ENCODE data around the gene NLRP11. TPM values are rescaled to one million over a fixed set of nuclear protein-coding genes. Genes with fewer than 3 reads are reported as not detected.
A peak's percentile ranks its signal among the peaks of the same experiment; 100 is the strongest.

Gene NLRP11
- total and polyA plus RNA-seq, 10 of the 15 experiments (the other 5 are each of a cell fraction or from before 2014, with no cell fraction given): 0.02 to 16.2 (median 0.09) TPM; not detected in 5

DNA sequence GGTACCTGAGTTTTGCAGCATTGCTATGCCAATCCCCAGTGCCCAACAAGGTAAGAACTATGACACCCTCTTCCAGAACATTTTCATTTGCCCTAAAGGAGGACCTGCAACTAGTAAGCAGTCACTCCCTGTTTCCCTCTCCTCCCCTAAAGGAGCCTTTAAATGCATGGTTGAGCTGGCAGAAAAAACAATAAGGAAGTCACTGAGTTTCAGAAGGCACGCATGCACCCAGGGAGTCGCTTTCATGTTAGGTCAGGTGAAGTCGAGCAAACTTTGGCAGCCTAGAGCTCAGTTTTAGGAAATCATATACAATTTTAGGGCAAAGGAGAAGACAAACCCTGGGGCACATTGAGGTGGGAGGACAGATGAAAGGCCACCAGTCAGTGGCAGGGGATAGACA, 11.8 kb downstream of the NLRP11 start:
- FAIRE-seq: no peak
- H3K27ac ChIP-seq (ENCODE audit: control insufficient read depth, insufficient read depth): peak overlapping the region; percentile 48; the same call in 1 of the 2 replicates
- TF ChIP-seq ZNF24 (IDR thresholded peaks at IDR 0.05) (no peak), CREB1 (IDR thresholded peaks at IDR 0.05; ENCODE audit: low read depth) (no peak), ATF7 (IDR thresholded peaks at IDR 0.05; ENCODE audit: low read depth) (no peak), STAT1 (conservative IDR thresholded peaks at IDR 0.05) (no peak), HCFC1 (IDR thresholded peaks at IDR 0.05; ENCODE audit: low read length) (no peak), MTA3 (IDR thresholded peaks at IDR 0.05; ENCODE audit: borderline replicate concordance, low read length) (no peak), PML (IDR thresholded peaks at IDR 0.05; ENCODE audit: low read length) (no peak), CHD2 (IDR thresholded peaks at IDR 0.05; ENCODE audit: borderline replicate concordance, low read depth, low read length) (no peak), RUNX3 (IDR thresholded peaks at IDR 0.05; ENCODE audit: low read length) (no peak), JUND (IDR thresholded peaks at IDR 0.05; ENCODE audit: low read depth, low read length) (no peak), HDGF (IDR thresholded peaks at IDR 0.05) (no peak), MTA2 (IDR thresholded peaks at IDR 0.05; ENCODE audit: low read depth) (no peak), MYC (IDR thresholded peaks at IDR 0.05; ENCODE audit: insufficient read depth, insufficient read length, insufficient replicate concordance, low read length, severe bottlenecking) (no peak), KLF5 (IDR thresholded peaks at IDR 0.05; ENCODE audit: partially characterized antibody) (no peak)
- TF ChIP-seq, protein P1, sequence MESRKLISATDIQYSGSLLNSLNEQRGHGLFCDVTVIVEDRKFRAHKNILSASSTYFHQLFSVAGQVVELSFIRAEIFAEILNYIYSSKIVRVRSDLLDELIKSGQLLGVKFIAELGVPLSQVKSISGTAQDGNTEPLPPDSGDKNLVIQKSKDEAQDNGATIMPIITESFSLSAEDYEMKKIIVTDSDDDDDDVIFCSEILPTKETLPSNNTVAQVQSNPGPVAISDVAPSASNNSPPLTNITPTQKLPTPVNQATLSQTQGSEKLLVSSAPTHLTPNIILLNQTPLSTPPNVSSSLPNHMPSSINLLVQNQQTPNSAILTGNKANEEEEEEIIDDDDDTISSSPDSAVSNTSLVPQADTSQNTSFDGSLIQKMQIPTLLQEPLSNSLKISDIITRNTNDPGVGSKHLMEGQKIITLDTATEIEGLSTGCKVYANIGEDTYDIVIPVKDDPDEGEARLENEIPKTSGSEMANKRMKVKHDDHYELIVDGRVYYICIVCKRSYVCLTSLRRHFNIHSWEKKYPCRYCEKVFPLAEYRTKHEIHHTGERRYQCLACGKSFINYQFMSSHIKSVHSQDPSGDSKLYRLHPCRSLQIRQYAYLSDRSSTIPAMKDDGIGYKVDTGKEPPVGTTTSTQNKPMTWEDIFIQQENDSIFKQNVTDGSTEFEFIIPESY (IDR thresholded peaks at IDR 0.05): no peak
- TF ChIP-seq, protein P2, sequence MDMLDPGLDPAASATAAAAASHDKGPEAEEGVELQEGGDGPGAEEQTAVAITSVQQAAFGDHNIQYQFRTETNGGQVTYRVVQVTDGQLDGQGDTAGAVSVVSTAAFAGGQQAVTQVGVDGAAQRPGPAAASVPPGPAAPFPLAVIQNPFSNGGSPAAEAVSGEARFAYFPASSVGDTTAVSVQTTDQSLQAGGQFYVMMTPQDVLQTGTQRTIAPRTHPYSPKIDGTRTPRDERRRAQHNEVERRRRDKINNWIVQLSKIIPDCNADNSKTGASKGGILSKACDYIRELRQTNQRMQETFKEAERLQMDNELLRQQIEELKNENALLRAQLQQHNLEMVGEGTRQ (IDR thresholded peaks at IDR 0.05; ENCODE audit: borderline replicate concordance, low read depth, low read length): no peak
- TF ChIP-seq, protein P3, sequence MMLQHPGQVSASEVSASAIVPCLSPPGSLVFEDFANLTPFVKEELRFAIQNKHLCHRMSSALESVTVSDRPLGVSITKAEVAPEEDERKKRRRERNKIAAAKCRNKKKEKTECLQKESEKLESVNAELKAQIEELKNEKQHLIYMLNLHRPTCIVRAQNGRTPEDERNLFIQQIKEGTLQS (IDR thresholded peaks at IDR 0.05; ENCODE audit: borderline replicate concordance, extremely low read depth, low read depth, low read length): no peak
- TF ChIP-seq, protein P4, sequence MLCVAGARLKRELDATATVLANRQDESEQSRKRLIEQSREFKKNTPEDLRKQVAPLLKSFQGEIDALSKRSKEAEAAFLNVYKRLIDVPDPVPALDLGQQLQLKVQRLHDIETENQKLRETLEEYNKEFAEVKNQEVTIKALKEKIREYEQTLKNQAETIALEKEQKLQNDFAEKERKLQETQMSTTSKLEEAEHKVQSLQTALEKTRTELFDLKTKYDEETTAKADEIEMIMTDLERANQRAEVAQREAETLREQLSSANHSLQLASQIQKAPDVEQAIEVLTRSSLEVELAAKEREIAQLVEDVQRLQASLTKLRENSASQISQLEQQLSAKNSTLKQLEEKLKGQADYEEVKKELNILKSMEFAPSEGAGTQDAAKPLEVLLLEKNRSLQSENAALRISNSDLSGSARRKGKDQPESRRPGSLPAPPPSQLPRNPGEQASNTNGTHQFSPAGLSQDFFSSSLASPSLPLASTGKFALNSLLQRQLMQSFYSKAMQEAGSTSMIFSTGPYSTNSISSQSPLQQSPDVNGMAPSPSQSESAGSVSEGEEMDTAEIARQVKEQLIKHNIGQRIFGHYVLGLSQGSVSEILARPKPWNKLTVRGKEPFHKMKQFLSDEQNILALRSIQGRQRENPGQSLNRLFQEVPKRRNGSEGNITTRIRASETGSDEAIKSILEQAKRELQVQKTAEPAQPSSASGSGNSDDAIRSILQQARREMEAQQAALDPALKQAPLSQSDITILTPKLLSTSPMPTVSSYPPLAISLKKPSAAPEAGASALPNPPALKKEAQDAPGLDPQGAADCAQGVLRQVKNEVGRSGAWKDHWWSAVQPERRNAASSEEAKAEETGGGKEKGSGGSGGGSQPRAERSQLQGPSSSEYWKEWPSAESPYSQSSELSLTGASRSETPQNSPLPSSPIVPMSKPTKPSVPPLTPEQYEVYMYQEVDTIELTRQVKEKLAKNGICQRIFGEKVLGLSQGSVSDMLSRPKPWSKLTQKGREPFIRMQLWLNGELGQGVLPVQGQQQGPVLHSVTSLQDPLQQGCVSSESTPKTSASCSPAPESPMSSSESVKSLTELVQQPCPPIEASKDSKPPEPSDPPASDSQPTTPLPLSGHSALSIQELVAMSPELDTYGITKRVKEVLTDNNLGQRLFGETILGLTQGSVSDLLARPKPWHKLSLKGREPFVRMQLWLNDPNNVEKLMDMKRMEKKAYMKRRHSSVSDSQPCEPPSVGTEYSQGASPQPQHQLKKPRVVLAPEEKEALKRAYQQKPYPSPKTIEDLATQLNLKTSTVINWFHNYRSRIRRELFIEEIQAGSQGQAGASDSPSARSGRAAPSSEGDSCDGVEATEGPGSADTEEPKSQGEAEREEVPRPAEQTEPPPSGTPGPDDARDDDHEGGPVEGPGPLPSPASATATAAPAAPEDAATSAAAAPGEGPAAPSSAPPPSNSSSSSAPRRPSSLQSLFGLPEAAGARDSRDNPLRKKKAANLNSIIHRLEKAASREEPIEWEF (IDR thresholded peaks at IDR 0.05; ENCODE audit: insufficient replicate concordance, low read depth, low read length): no peak
- intact Hi-C loops (cut with micrococcal nuclease; ENCODE audit: unreplicated experiment) (no loop called here), in situ Hi-C loops (cut with MboI) (no loop called here)
- H3K36me3 ChIP-seq (ENCODE audit: control insufficient read depth in 2 of 2, insufficient read depth in 2 of 2, low read length in 1 of 2): no peaks in the 10 kb centered on the region
- peak overlapping the region; percentile 89 for H3K4me2 ChIP-seq (ENCODE audit: control insufficient read depth, insufficient read depth)
- 0% methylated on average over 3 of the region's 3 CpGs for WGBS (ENCODE audit: insufficient coverage, insufficient replicate concordance, low lambda C conversion rate, missing lambda C conversion rate)
- no peaks in the 10 kb centered on the region for H3K79me2 ChIP-seq (ENCODE audit: control insufficient read depth, insufficient read depth, low read length)
- H2AFZ ChIP-seq (ENCODE audit: control insufficient read depth, low read depth, low read length): no peak overlapping the region
- no peak overlapping the region for H3K9ac ChIP-seq (ENCODE audit: control insufficient read depth, insufficient read depth, low read length)
- H3K4me3 ChIP-seq: no peak overlapping the region
- ChIA-PET RAD21 (ENCODE audit: unreplicated experiment) (interaction anchor here (1.2 kb wide), 1 partner anchor 10 kb away, joined by 4 read pairs; no protein-coding TSS in a partner anchor), POLR2A (no interaction called here), SMC1A (ENCODE audit: uncharacterized antibody, unreplicated experiment) (no interaction called here), CTCF (no interaction called here)
- H4K20me1 ChIP-seq (ENCODE audit: control insufficient read depth, insufficient read depth): no peaks in the 10 kb centered on the region
- peaks cover 22% of the 10 kb centered on the region for H3K4me1 ChIP-seq (ENCODE audit: control insufficient read depth, insufficient read depth, low read length)
- BruUV-seq (replicated peaks): no TSS peak
- no peak for DNase-seq (ENCODE audit: low read depth, low spot score)
- no peaks in the 10 kb centered on the region for H3K9me3 ChIP-seq (replicated peaks; ENCODE audit: control insufficient read depth, insufficient read depth, low read length)
- H3K27me3 ChIP-seq (replicated peaks in 1 of 2; ENCODE audit: control insufficient read depth in 2 of 2, insufficient read depth in 2 of 2, low read length in 1 of 2): no peaks in the 10 kb centered on the region
- ATAC-seq: no peak
